Thyroid gland (tissue), 4 donors: ENCODE data around the gene SLC25A22. TPM values are rescaled to one million over a fixed set of nuclear protein-coding genes. Genes with fewer than 3 reads are reported as not detected.

Experiments used
- DNase-seq, 2 donors: peaks; one replicate each; pipeline ENCODE4 v3.0.0-alpha.2; 2019
- H3K27ac ChIP-seq, 3 donors: fragments of 200-600 bp; sonication (generic); 1 replicate in 2 of 3; 2 replicates in 1 of 3; pipeline ENCODE4 v1.5.1; 2016 to 2019; ENCODE audit warnings: mild to moderate bottlenecking in 1 of 3, moderate library complexity in 1 of 3
- H3K27me3 ChIP-seq: fragments of 200-600 bp; sonication (generic); one replicate; pipeline ENCODE4 v1.5.1; 2019
- H3K36me3 ChIP-seq, 2 donors: fragments of 200-600 bp; sonication (generic); one replicate each; pipeline ENCODE4 v1.5.1; 2016 to 2019
- H3K4me1 ChIP-seq, 2 donors: fragments of 200-600 bp; sonication (generic); one replicate each; pipeline ENCODE4 v1.5.1; 2017 to 2019
- H3K4me3 ChIP-seq, 3 donors: fragments of 200-600 bp; sonication (generic); replicated peaks in 1 of 3; 1 replicate in 2 of 3; 2 replicates in 1 of 3; pipeline ENCODE4 v1.5.1; 2016; ENCODE audit warnings: mild to moderate bottlenecking in 1 of 3
- H3K9me3 ChIP-seq: fragments of 200-600 bp; sonication (generic); one replicate; pipeline ENCODE4 v1.5.1; 2017
- POLR2A ChIP-seq, 2 donors: fragments of 450-650 bp; IDR thresholded peaks; one replicate each; pipeline ENCODE4 v1.6.1; 2017; ENCODE audit warnings: antibody characterized with exemption in 2 of 2, mild to moderate bottlenecking in 2 of 2, moderate library complexity in 1 of 2
- WGBS, 2 donors: methylation state at CpG; one replicate each; pipeline ENCODE4 v1.1.5; 2017; 5-methylcytosine and 5-hydroxymethylcytosine counted together
- intact Hi-C: fragments of 100-400 bp; cut with DNase I; formaldehyde crosslinking; loops from one replicate; pipeline ENCODE4 v1.15.1; 2023
- total RNA-seq, 4 donors: library from RNA; depleted of rRNA; stranded (reverse); fragments of >200 nt; gene quantifications; one replicate each; pipeline ENCODE4 v1.2.3, GENCODE V29; 2016
- TF ChIP-seq, protein P1 (sequence below), 6 experiments: fragments of 200-600 bp in 3 of 6; fragments of 450-650 bp in 3 of 6; sonication (generic) in 3 of 6; IDR thresholded peaks; one replicate each; pipeline ENCODE4 v1.5.1; 2016 to 2019; ENCODE audit warnings: antibody characterized with exemption in 6 of 6, mild to moderate bottlenecking in 2 of 6, inconsistent platforms in 1 of 6, moderate library complexity in 1 of 6

SLC25A22 gene
- total RNA-seq, 4 donors from 2014 or later: 5.1 to 13.1 (median 7.8) TPM

DNA sequence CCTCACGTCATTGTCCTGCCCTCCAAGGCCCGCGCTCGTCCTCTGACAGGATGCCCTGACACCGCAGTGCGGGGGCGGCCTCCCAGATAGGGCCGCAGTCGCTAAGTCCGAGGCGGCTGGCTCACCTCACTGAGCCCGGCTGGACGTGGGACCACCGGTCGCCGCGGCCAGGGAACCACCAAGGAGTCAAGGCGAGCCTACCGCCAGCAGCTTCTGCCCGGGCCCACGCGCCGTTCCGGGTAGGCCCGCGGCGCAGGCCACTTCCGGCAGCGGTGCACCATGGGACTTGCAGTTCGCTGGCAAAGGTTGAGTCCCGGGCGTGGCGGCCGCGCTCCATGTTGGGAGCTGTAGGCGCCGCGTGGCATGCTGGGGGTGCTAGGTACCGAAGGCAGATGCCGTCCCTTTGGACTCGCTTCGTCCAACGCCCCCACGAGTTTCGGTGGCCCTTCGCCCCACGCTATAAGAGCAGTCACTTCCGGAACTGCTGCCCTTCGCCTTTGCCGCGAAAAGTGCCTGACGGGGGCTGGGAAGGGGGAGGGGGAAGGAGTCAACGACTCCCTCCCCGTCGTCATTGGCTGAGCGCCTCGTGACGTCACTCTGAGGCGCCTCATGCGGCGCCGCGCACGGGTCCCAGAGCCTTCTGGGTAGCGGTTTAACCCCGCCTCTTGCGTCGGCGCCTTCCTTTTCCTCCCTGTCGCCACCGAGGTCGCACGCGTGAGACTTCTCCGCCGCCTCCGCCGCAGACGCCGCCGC lies 11.4 kb upstream of the SLC25A22 start, which contains the start of gene RPLP2:
RPLP2 (plus strand) TSS at position 681 of the 753 bp plus-strand sequence. CDS start 268 bp downstream, outside the sequence.
- intact Hi-C loops: no loop called here
- 0% methylated on average over 8 to 31 of the region's 81 CpGs for WGBS, 2 donors
- Histone ChIP-seq H3K4me1 (peaks cover 26 to 30% of the 10 kb centered on the region in 2 donors), H3K27ac (peak within 1 kb of the TSS; percentile 95 to 97 (median 97)), H3K4me3 (peak within 1 kb of the TSS; percentile 68 to 85 (median 80)), H3K27me3 (no peaks in the 10 kb centered on the region), H3K9me3 (no peaks in the 10 kb centered on the region), H3K36me3 (peaks cover 22 to 24% of the 10 kb centered on the region in 2 donors)
- TF ChIP-seq POLR2A (IDR thresholded peaks at IDR 0.05): peak; percentile 79 to 81
- TF ChIP-seq, protein P1, sequence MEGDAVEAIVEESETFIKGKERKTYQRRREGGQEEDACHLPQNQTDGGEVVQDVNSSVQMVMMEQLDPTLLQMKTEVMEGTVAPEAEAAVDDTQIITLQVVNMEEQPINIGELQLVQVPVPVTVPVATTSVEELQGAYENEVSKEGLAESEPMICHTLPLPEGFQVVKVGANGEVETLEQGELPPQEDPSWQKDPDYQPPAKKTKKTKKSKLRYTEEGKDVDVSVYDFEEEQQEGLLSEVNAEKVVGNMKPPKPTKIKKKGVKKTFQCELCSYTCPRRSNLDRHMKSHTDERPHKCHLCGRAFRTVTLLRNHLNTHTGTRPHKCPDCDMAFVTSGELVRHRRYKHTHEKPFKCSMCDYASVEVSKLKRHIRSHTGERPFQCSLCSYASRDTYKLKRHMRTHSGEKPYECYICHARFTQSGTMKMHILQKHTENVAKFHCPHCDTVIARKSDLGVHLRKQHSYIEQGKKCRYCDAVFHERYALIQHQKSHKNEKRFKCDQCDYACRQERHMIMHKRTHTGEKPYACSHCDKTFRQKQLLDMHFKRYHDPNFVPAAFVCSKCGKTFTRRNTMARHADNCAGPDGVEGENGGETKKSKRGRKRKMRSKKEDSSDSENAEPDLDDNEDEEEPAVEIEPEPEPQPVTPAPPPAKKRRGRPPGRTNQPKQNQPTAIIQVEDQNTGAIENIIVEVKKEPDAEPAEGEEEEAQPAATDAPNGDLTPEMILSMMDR (IDR thresholded peaks at IDR 0.05): peak in 1 of 6 experiments; percentile 23
- DNase-seq: peak; percentile 99

DNA sequence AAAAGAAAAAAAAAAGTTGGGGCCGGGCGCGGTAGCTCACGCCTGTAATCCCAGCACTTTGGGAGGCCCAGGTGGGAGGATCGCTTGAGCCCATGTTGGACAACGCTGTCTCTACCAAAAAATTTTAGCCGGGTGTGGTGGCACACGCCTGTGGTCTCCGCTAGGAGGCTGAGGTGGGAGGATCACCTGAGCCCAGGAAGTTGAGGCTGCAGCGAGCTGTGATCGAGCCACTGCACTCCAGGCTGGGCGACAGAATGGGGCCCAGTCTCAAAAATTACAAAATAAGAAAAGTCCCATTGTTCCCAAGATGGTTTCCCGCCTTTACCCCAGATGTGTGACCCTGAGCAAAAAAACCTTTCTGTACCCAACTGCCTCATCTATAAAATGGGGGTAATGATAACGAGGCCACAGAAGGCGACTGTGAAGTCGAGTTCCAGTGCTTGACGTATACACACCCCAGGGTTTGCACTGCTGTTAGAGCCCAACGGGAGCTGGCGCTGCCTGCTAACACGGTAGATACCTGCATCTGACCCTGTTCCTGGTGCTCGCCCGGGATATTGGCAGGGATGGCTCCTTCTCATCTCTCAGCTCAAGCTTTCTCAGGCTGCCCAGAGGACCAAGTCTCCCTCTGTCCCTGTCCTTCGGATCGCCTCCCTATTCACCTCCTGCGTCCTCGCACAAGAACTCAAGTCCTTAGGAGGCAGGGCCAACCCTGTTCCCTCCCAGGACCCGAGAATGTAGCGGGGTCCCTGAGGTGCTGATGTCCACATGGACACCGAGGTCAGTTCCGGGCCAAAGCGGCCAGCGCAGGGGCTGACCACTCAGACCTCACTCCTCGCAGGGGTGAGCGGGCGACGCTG lies 10.6 kb upstream of the SLC25A22 start:
- 37 to 53% methylated on average over 23 to 27 of the region's 36 CpGs for WGBS, 2 donors
- H3K4me3 ChIP-seq: peak overlapping the region; percentile 68 to 85 (median 80)
- H3K27ac ChIP-seq: peak overlapping the region; percentile 95 to 97 (median 97)
- peaks cover 21 to 22% of the 10 kb centered on the region in 2 donors for H3K36me3 ChIP-seq
- no peak for TF ChIP-seq POLR2A (IDR thresholded peaks at IDR 0.05)
- TF ChIP-seq, protein P1 (IDR thresholded peaks at IDR 0.05): no peak
- intact Hi-C loops: no loop called here
- no peak for DNase-seq
- no peaks in the 10 kb centered on the region for H3K27me3 ChIP-seq
- peaks cover 31 to 35% of the 10 kb centered on the region in 2 donors for H3K4me1 ChIP-seq
- H3K9me3 ChIP-seq: no peaks in the 10 kb centered on the region

DNA sequence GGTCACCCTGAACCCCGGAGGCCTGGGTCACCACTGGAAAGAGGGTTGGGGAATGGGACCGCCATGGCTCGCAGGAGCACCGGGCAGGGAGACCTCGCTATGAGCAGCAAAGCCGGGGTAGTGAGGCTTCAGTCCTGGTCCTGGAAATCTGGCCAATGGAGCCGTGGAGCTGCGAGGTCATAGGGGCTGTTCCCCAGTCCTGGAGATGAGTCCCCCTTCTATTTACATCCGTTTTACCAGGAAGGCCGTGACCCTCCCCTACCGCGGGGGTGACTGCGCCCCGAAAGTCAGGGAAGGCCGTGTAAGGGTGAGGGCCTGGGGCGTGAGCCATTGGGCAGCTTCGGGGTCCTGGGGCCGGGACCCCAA lies 6.5 kb upstream of the SLC25A22 start:
- 0 to 9% methylated on average over 4 to 18 of the region's 18 CpGs for WGBS, 2 donors

DNA sequence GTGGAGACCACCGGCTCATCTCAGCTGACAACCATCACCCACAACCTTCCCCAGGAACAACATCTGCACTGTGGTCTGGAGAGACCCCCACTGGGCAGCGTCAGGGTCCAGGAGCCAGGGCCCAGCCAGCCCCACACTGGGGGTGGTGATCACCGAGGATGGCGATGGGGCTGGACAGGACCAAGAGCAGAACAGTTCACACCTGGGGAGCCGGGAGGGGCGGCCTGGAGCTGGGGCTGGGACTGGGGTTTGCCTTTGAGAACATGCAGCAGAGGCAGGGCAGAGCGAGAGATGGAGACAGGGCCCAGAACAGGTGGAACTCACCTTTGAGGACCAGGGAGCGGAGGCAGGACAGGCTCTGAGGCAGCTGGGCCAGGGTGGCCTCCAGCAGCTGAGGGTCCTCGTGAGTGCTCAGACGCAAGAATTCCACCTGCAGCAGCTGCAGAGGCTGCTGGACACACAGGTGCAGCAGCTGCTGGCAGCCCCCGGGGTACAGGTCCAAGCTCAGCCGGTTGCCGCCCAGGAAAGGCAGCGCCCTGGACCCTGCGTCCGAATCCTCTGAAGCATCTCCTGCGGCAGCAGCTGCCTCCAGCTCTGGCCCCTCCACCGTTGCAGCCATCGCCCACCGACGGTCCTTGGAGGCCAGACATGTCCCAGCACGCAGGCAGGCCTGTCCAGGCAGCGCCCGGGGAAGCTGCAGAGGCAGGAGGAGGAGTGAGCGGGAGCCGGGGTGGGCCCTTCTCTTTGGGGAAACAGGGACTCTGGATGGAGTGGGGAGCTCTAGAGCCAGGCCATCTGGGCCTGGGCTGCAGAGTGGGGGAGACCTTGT lies 5.9 kb upstream of the SLC25A22 start:
- WGBS, 2 donors: 46 to 73% methylated on average over 12 to 25 of the region's 26 CpGs
- peak overlapping the region in 1 of 3 donors; percentile 85 for H3K27ac ChIP-seq
- no peak for DNase-seq
- no peaks in the 10 kb centered on the region for H3K27me3 ChIP-seq
- H3K4me3 ChIP-seq: peak overlapping the region in 2 of 3 donors; percentile 11 to 62
- no peaks in the 10 kb centered on the region for H3K9me3 ChIP-seq
- TF ChIP-seq, protein P1 (IDR thresholded peaks at IDR 0.05): no peak
- no peak for TF ChIP-seq POLR2A (IDR thresholded peaks at IDR 0.05)
- no peaks in the 10 kb centered on the region for H3K36me3 ChIP-seq
- intact Hi-C loops: no loop called here
- peaks cover 20 to 23% of the 10 kb centered on the region in 2 donors for H3K4me1 ChIP-seq

More for the DNA sequence above, 6.5 kb upstream of the SLC25A22 start:
- H3K4me3 ChIP-seq: peak overlapping the region; percentile 11 to 62 (median 23)
- no peak for DNase-seq
- peaks cover 20 to 23% of the 10 kb centered on the region in 2 donors for H3K4me1 ChIP-seq
- H3K36me3 ChIP-seq: no peaks in the 10 kb centered on the region
- peak overlapping the region in 2 of 3 donors; percentile 85 to 87 for H3K27ac ChIP-seq
- no peaks in the 10 kb centered on the region for H3K9me3 ChIP-seq
- TF ChIP-seq POLR2A (IDR thresholded peaks at IDR 0.05): no peak
- TF ChIP-seq, protein P1 (IDR thresholded peaks at IDR 0.05): no peak
- intact Hi-C loops: no loop called here
- no peaks in the 10 kb centered on the region for H3K27me3 ChIP-seq
